HG03575 (cell line): ENCODE measurements around the gene EPB41.
"Not testable (repeated sequence)": the region's sequence is repeated elsewhere in the genome, so short reads cannot be mapped to it uniquely, and the experiment has no call there.

ENCODE experiments used
- ATAC-seq: cut with Tn5 transposase; IDR thresholded peaks from one replicate; pipeline ENCODE4 v1.9.1; 2021; ENCODE audit not compliant: unreplicated experiment, insufficient number of reproducible peaks, low FRiP score; ENCODE audit errors: extremely low read depth

EPB41 gene

GRCh38 chr1:29121516-29121935 is 207.2 kb downstream of the EPB41 start:
- ATAC-seq, result no peak

GRCh38 chr1:29121936-29122681 is 207.7 kb downstream of the EPB41 start:
- no peak for ATAC-seq

- ATAC-seq, result no peak
These were observed 208.3 kb downstream of the EPB41 start for GRCh38 chr1:29122682-29123052.

GRCh38 chr1:29123053-29123886 is 208.9 kb downstream of the EPB41 start:
- ATAC-seq, result no peak

GRCh38 chr1:29123887-29124365 is 209.6 kb downstream of the EPB41 start, which contains the start of gene TMEM200B:
Gene TMEM200B (minus strand): TSS chr1:29123903. CDS start chr1:29121828, 2,075 bp downstream.
- ATAC-seq, result no peak

GRCh38 chr1:29124366-29125236 is 210.2 kb downstream of the EPB41 start:
- ATAC-seq, result no peak

GRCh38 chr1:29125237-29125641 is 210.9 kb downstream of the EPB41 start:
- no peak for ATAC-seq

GRCh38 chr1:29125788-29126187 is 211.4 kb downstream of the EPB41 start:
- no peak for ATAC-seq

- no peak for ATAC-seq
These were observed 211.8 kb downstream of the EPB41 start for GRCh38 chr1:29126198-29126597.

- ATAC-seq, result no peak
These were observed 214.4 kb downstream of the EPB41 start for GRCh38 chr1:29128739-29129138.

- no peak for ATAC-seq
These were observed 215.5 kb downstream of the EPB41 start for GRCh38 chr1:29129916-29130315.

GRCh38 chr1:29131056-29131455 is 216.7 kb downstream of the EPB41 start:
- not testable (repeated sequence) for ATAC-seq

- ATAC-seq, result no peak
These were observed 219.7 kb downstream of the EPB41 start for GRCh38 chr1:29133861-29134694.

- no peak for ATAC-seq
These were observed 220.3 kb downstream of the EPB41 start for GRCh38 chr1:29134695-29135028.

- ATAC-seq, result no peak
These were observed 222.1 kb downstream of the EPB41 start for GRCh38 chr1:29136391-29136915.

GRCh38 chr1:29142714-29143113 is 228.3 kb downstream of the EPB41 start:
- ATAC-seq, result no peak

- ATAC-seq, result no peak
These were observed 229.8 kb downstream of the EPB41 start for GRCh38 chr1:29144178-29144577.

- no peak for ATAC-seq
These were observed 231.5 kb downstream of the EPB41 start for GRCh38 chr1:29145739-29146437.
